Coronary artery (tissue), 2 donors: ENCODE data around the gene NEU4.

Experiments used
- DNase-seq: peaks from one replicate; pipeline ENCODE4 v3.0.0-alpha.2; 2017; ENCODE audit warnings: low spot score
- H3K27ac ChIP-seq, 2 donors: fragments of 200-600 bp; sonication (generic); one replicate each; pipeline ENCODE4 v1.5.1; 2016 to 2019
- H3K4me3 ChIP-seq: fragments of 200-600 bp; sonication (generic); 2 replicates; pipeline ENCODE4 v1.5.1; 2016; ENCODE audit warnings: mild to moderate bottlenecking, moderate library complexity
- CTCF ChIP-seq: fragments of 200-600 bp; sonication (generic); IDR thresholded peaks from one replicate; pipeline ENCODE4 v1.5.1; 2019; ENCODE audit warnings: antibody characterized with exemption

NEU4 gene

GRCh38 chr2:241834527-241835210 is 25.7 kb downstream of the NEU4 start:
- no peak for TF ChIP-seq CTCF
- Histone ChIP-seq H3K27ac (no peak overlapping the region), H3K4me3 (no peak overlapping the region)
- DNase-seq: peak; percentile 46

GRCh38 chr2:241835611-241836010 is 26.6 kb downstream of the NEU4 start:
- TF ChIP-seq CTCF: no peak
- Histone ChIP-seq H3K27ac (no peak overlapping the region), H3K4me3 (no peak overlapping the region)
- no peak for DNase-seq

- Histone ChIP-seq H3K27ac (no peak overlapping the region), H3K4me3 (no peak overlapping the region)
- no peak for DNase-seq
- TF ChIP-seq CTCF: no peak
Measured at GRCh38 chr2:241836292-241836691, 27.3 kb downstream of the NEU4 start.

DNA sequence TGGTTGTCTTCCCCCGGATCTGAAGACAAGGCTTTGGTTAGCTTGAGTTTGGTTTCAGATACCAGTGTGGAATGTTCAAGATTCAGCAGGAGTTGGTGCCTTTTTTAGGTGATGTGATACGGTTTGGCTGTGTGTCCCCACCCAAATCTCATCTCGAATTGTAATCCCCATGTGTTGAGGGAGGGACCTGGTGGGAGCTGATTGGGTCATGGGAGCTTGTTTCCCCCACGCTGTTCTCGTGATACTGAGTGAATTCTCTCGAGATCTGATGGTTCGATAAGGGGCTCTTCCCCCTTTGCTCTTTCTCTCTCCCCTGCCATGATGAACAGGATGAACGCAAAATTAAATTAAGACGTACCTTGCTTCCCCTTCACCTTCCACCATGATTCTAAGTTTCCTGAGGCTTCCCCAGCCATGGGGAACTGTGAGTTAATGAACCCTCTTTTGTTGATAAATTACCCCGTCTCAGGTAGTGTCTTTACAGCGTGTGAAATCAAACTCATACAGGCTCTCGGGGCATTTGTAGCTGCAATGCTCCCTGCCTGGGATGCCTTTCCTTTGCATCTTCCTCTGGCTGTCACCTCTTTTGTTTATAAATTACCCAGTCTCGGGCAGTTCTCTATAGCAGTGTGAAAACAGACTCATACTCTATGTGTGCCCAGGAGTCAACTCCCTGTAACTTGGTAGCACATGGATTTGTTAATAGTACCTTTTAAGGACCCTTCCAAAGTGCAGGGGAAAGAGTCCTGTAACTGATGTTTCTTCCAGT is 28.4 kb downstream of the NEU4 start:
- Histone ChIP-seq H3K27ac (no peak overlapping the region), H3K4me3 (no peak overlapping the region)
- DNase-seq: peak; percentile 17
- TF ChIP-seq CTCF: no peak

GRCh38 chr2:241841181-241842066 is 32.4 kb downstream of the NEU4 start:
- Histone ChIP-seq H3K4me3 (no peak overlapping the region), H3K27ac (no peak overlapping the region)
- TF ChIP-seq CTCF: no peak
- peak; percentile 73 for DNase-seq

GRCh38 chr2:241842067-241842415 is 33.0 kb downstream of the NEU4 start:
- DNase-seq: no peak
- H3K4me3 ChIP-seq: no peak overlapping the region
- no peak overlapping the region for H3K27ac ChIP-seq
- TF ChIP-seq CTCF: no peak
